BJ (cell line): ENCODE data around the gene KCNQ1. TPM values are rescaled to one million over a fixed set of nuclear protein-coding genes. Genes with fewer than 3 reads are reported as not detected.

Experiments
- CTCF ChIA-PET: fragments of 350-600 bp; formaldehyde crosslinking; extraction: SDS; loops from one replicate; lab custom pipeline; 2021; ENCODE audit warnings: antibody characterized with exemption, inconsistent platforms; lab: Yijun Ruan, JAX
- POLR2A ChIA-PET: fragments of 300-600 bp; sonication (Branson Sonifier 250); formaldehyde crosslinking; extraction: SDS; loops from one replicate; lab custom pipeline; 2021; ENCODE audit warnings: antibody characterized with exemption; lab: Charles Lee
- DNase-seq: peaks from one replicate; pipeline ENCODE4 v3.0.0-alpha.2; 2011; ENCODE audit warnings: low read depth
- H3K27me3 ChIP-seq: 2 replicates; pipeline ENCODE4 v1.6.0; 2011; ENCODE audit warnings: low read length; ENCODE audit not compliant: control insufficient read depth, insufficient read depth
- H3K36me3 ChIP-seq: 2 replicates; pipeline ENCODE4 v1.5.1; 2011; ENCODE audit warnings: low read length; ENCODE audit not compliant: control insufficient read depth, insufficient read depth
- H3K4me3 ChIP-seq: 2 replicates; pipeline ENCODE4 v1.5.1; 2011; ENCODE audit warnings: low read depth, mild to moderate bottlenecking, control low read depth, low read length
- CTCF ChIP-seq: IDR thresholded peaks from 2 replicates; pipeline ENCODE4 v1.5.1; 2011; ENCODE audit warnings: low read depth, mild to moderate bottlenecking, control low read depth, inconsistent platforms, low read length, moderate library complexity; ENCODE audit not compliant: insufficient read depth
- polyA plus RNA-seq: library from polyadenylated mRNA; depleted of rRNA; stranded (reverse); fragments of >200 nt; gene quantifications from 2 replicates; pipeline ENCODE4 v1.2.3, GENCODE V29; 2011

The KCNQ1 gene
- polyA plus RNA-seq, 1 experiment: not detected

DNA sequence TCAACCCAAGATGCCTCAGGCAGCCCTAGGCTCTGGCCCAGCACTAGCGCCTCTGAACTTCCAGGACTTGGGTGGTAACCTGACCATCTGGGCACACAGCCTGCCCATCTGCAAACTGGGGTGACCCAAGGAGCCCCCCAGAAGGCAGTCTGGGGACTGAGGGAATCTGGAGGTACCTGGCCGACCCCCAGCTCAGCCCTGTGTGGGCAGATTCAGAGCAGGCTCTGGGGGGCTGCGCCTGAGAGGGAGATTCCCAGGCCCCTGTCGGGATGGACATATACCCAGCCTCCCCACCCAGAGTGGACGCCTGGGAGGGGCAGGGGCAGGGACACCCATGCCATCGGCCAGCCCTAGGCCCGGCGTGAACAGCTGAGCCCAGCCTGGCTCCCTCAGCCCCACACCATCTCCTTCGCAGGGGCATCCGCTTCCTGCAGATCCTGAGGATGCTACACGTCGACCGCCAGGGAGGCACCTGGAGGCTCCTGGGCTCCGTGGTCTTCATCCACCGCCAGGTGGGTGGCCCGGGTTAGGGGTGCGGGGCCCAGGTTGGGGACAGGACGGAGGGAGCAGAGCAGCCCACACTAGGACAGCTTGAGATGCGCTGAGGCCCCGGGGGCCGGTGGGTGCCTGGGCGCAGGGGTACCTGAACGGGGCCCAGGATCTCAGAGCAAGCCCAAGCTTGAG, 126.9 kb downstream of the KCNQ1 start:
- Histone ChIP-seq H3K27me3 (no peaks in the 10 kb centered on the region), H3K4me3 (no peak overlapping the region), H3K36me3 (no peaks in the 10 kb centered on the region)
- ChIA-PET CTCF (interaction anchor here (0.6 to 1.0 kb wide), 2 partner anchors 40 to 152 kb away, joined by 3 read pairs; no protein-coding TSS in a partner anchor), POLR2A (no interaction called here)
- TF ChIP-seq CTCF: no peak
- no peak for DNase-seq

- ChIA-PET POLR2A (no interaction called here), CTCF (no interaction called here)
- TF ChIP-seq CTCF: no peak
- Histone ChIP-seq H3K36me3 (no peaks in the 10 kb centered on the region), H3K4me3 (no peak overlapping the region), H3K27me3 (no peaks in the 10 kb centered on the region)
- no peak for DNase-seq
Measured at GRCh38 chr11:2572491-2573239, 127.9 kb downstream of the KCNQ1 start.

- ChIA-PET POLR2A (no interaction called here), CTCF (no interaction called here)
- Histone ChIP-seq H3K36me3 (no peaks in the 10 kb centered on the region), H3K4me3 (no peak overlapping the region), H3K27me3 (no peaks in the 10 kb centered on the region)
- TF ChIP-seq CTCF: no peak
- no peak for DNase-seq
Measured at GRCh38 chr11:2573240-2574042, 128.6 kb downstream of the KCNQ1 start.

DNA sequence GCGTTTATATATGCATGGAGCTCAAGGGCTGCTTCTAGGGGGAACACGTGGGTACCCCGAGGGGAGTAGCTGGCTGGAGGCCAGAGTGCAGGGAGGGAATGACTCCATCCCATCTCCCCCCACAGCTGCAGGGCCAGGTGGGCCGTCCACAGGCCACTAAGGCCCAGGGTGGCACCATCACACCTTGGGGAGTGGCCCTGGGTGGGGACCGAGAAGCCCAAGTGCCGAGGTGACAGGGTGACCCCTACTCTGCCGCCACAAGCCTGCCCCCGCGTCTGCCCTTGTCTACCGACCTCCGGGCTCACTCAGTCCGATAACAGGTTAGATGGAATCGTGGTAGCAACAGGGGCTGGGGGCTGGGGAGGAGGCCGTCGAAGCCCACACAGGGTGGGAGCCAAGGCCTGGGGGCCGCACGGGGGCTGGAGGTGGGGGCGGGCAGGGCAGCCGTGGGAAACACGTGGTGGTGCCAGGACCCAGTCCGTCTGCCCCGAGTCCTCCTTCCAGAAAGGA, 129.3 kb downstream of the KCNQ1 start:
- POLR2A ChIA-PET: no interaction called here
- CTCF ChIA-PET: no interaction called here
- no peak for TF ChIP-seq CTCF
- no peaks in the 10 kb centered on the region for H3K27me3 ChIP-seq
- no peak for DNase-seq
- H3K36me3 ChIP-seq: no peaks in the 10 kb centered on the region
- no peak overlapping the region for H3K4me3 ChIP-seq
